ENCODE results near the gene KCNK17.

DNA sequence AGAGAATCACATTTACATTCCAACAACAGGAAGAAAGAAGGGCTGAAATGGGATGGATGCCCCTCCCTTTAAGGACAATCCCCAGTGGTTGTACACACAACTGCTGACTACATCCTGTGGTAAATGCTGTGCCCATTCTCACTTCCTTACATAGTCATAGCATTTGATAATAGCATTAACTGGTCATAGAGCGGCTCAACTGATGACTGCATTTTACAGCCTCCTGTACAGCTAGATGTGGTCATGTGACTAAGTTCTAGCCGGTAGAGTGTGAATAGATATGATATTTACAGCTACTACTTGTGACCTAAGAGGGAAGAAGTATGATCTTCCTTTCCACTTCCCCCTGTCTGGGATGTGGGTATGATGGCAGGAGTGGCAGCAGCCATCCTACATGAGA lies 24.7 kb downstream of the KCNK17 start:
- TF ChIP-seq, protein P1, sequence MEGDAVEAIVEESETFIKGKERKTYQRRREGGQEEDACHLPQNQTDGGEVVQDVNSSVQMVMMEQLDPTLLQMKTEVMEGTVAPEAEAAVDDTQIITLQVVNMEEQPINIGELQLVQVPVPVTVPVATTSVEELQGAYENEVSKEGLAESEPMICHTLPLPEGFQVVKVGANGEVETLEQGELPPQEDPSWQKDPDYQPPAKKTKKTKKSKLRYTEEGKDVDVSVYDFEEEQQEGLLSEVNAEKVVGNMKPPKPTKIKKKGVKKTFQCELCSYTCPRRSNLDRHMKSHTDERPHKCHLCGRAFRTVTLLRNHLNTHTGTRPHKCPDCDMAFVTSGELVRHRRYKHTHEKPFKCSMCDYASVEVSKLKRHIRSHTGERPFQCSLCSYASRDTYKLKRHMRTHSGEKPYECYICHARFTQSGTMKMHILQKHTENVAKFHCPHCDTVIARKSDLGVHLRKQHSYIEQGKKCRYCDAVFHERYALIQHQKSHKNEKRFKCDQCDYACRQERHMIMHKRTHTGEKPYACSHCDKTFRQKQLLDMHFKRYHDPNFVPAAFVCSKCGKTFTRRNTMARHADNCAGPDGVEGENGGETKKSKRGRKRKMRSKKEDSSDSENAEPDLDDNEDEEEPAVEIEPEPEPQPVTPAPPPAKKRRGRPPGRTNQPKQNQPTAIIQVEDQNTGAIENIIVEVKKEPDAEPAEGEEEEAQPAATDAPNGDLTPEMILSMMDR (IDR thresholded peaks at IDR 0.05; ENCODE audit: insufficient read depth, low read depth, low read length), result no peak
- TF ChIP-seq EZH2 (IDR thresholded peaks at IDR 0.05; ENCODE audit: insufficient read depth, low read length), result no peak

Data from astrocyte (in vitro differentiated cells and primary cell).